Mesendoderm (in vitro differentiated cells): Measurements from ENCODE around the gene KCNQ1.

Experiments
- DNase-seq: peaks from one replicate; pipeline ENCODE4 v3.0.0; 2013
- H2AK5ac ChIP-seq: 2 replicates; pipeline ENCODE4 v1.6.1; 2013; ENCODE audit warnings: low read length, inconsistent platforms
- H2BK120ac ChIP-seq: 2 replicates; pipeline ENCODE4 v1.6.1; 2013; ENCODE audit warnings: low read depth, mild to moderate bottlenecking, low read length, moderate library complexity, mixed read lengths
- H2BK15ac ChIP-seq: replicated peaks from 2 replicates; pipeline ENCODE4 v1.6.1; 2013; ENCODE audit warnings: low read depth, mild to moderate bottlenecking, moderate library complexity
- H2BK5ac ChIP-seq: 2 replicates; pipeline ENCODE4 v1.6.1; 2013; ENCODE audit warnings: low read length, inconsistent platforms
- H3K18ac ChIP-seq: 2 replicates; pipeline ENCODE4 v1.6.1; 2013; ENCODE audit warnings: mild to moderate bottlenecking, low read length, mixed read lengths
- H3K23ac ChIP-seq: one replicate; pipeline ENCODE4 v1.6.1; 2013; ENCODE audit warnings: low read length
- H3K27ac ChIP-seq: 2 replicates; pipeline ENCODE4 v1.5.1; 2013; ENCODE audit warnings: low read depth, mild to moderate bottlenecking, inconsistent platforms, low read length, moderate library complexity
- H3K27me3 ChIP-seq: 2 replicates; pipeline ENCODE4 v1.6.1; 2013; ENCODE audit warnings: low read length, control low read depth, mild to moderate bottlenecking, inconsistent platforms; ENCODE audit not compliant: insufficient read depth, poor library complexity
- H3K36me3 ChIP-seq: 2 replicates; pipeline ENCODE4 v1.6.1; 2013; ENCODE audit warnings: low read length, inconsistent platforms; ENCODE audit not compliant: control insufficient read depth, insufficient read depth
- H3K4ac ChIP-seq: one replicate; pipeline ENCODE4 v1.6.1; 2013; ENCODE audit warnings: low read depth, mild to moderate bottlenecking, low read length, moderate library complexity
- H3K4me1 ChIP-seq: 2 replicates; pipeline ENCODE4 v1.6.1; 2013; ENCODE audit warnings: low read depth, low read length, inconsistent platforms; ENCODE audit not compliant: control insufficient read depth
- H3K4me2 ChIP-seq: 2 replicates; pipeline ENCODE4 v1.6.1; 2013; ENCODE audit warnings: low read length
- H3K4me3 ChIP-seq: 2 replicates; pipeline ENCODE4 v1.5.1; 2013; ENCODE audit warnings: mild to moderate bottlenecking, low read length
- H3K56ac ChIP-seq: one replicate; pipeline ENCODE4 v1.6.1; 2013; ENCODE audit warnings: low read length
- H3K79me1 ChIP-seq: 2 replicates; pipeline ENCODE4 v1.6.1; 2013; ENCODE audit warnings: low read length, inconsistent platforms
- H3K79me2 ChIP-seq: 2 replicates; pipeline ENCODE4 v1.6.1; 2013; ENCODE audit warnings: mild to moderate bottlenecking, low read length; ENCODE audit not compliant: control insufficient read depth, insufficient read depth
- H3K9ac ChIP-seq: 2 replicates; pipeline ENCODE4 v1.6.1; 2013; ENCODE audit warnings: low read length, inconsistent platforms
- H4K5ac ChIP-seq: one replicate; pipeline ENCODE4 v1.6.1; 2013; ENCODE audit warnings: low read length
- H4K8ac ChIP-seq: one replicate; pipeline ENCODE4 v1.6.1; 2013; ENCODE audit warnings: low read depth, mild to moderate bottlenecking, control low read depth, low read length, moderate library complexity
- WGBS: extraction: QIAGEN DNeasy Blood & Tissue Kit; methylation state at CpG from one replicate; pipeline ENCODE4 v1.1.7; 2013; ENCODE audit warnings: low lambda C conversion rate, missing lambda C conversion rate; ENCODE audit not compliant: insufficient coverage; ENCODE audit errors: extremely low coverage; 5-methylcytosine and 5-hydroxymethylcytosine counted together

KCNQ1 gene

DNA sequence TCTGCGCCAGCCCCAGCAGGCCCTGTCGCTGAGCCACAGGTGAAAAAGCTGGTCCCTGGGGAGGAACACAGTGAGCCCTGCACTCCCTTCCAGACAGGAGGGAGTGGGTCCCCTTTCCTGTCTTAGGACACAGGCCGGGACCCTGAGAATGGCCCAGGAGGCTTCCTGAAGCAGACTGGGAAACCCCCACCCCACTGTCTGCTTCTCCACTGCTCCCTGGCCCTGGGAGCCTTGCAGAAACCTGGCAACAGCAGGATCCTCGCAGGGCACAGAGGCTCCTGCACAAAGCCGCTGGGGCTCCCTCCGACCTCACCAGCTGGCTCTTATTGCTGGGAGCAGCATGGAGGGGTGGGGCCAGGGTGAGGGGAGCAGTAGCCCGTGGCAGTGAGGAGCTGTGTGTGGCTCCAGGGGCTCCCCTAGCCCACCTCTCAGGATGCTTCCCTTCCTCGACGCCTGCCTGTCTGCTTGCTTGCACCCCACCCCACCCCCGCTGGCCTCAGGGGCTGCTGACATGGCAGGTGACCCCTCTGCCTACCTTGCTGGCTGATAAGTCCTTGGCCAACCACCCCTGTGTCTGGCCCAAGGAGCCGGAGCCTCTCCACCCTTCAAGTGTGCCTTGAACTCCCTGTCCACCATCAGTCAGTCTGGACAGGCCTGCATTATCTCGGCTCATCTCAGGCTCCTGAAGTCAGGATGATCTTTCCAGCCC, 327.1 kb downstream of the KCNQ1 start:
- H4K8ac ChIP-seq: no peak overlapping the region
- no peak overlapping the region for H3K4me2 ChIP-seq
- DNase-seq: no peak
- no peak overlapping the region for H3K4me3 ChIP-seq
- no peak overlapping the region for H3K23ac ChIP-seq
- H3K36me3 ChIP-seq: no peaks in the 10 kb centered on the region
- no peak overlapping the region for H3K27ac ChIP-seq
- no peaks in the 10 kb centered on the region for H3K79me2 ChIP-seq
- H2BK15ac ChIP-seq: no peak overlapping the region
- no peaks in the 10 kb centered on the region for H3K4me1 ChIP-seq
- no peak overlapping the region for H2AK5ac ChIP-seq
- no peak overlapping the region for H2BK5ac ChIP-seq
- H3K27me3 ChIP-seq: no peaks in the 10 kb centered on the region
- H4K5ac ChIP-seq: no peak overlapping the region
- H3K4ac ChIP-seq: no peak overlapping the region
- no peak overlapping the region for H2BK120ac ChIP-seq
- H3K18ac ChIP-seq: no peak overlapping the region
- no peak overlapping the region for H3K56ac ChIP-seq
- H3K9ac ChIP-seq: no peak overlapping the region
- H3K79me1 ChIP-seq: no peaks in the 10 kb centered on the region
- no CpG with 5 or more reads among the region's 12 CpGs for WGBS

DNA sequence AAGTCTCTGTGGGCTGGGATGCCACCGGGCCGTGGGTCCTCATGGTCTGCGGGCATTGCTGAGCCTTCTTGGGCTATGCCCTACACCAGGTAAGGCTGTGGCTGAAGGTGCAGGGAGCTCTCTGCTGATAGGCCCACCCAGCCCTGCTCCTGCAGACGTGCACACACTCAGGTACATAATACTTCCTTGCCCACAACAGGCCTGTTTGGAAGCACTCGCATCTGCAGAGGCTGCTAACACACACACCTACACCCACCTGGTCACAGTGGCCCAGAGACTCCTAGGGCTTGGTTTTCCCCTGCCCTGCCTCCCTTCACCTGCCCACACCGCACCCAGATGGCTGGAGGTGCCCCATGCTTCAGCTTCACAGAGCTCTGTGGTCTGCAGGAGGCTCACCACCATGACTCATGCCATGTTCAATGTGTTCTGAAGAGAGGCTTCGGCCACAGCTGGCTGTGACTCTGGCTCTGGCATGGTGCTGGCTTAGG, 327.8 kb downstream of the KCNQ1 start:
- no peak overlapping the region for H3K4me3 ChIP-seq
- no peak overlapping the region for H3K18ac ChIP-seq
- H3K4ac ChIP-seq: no peak overlapping the region
- H2BK120ac ChIP-seq: no peak overlapping the region
- no peak overlapping the region for H3K9ac ChIP-seq
- no peak for DNase-seq
- H3K23ac ChIP-seq: no peak overlapping the region
- no peaks in the 10 kb centered on the region for H3K79me2 ChIP-seq
- no peaks in the 10 kb centered on the region for H3K36me3 ChIP-seq
- WGBS: no CpG with 5 or more reads among the region's 7 CpGs
- no peak overlapping the region for H4K8ac ChIP-seq
- H3K27ac ChIP-seq: no peak overlapping the region
- no peak overlapping the region for H2AK5ac ChIP-seq
- H3K4me2 ChIP-seq: no peak overlapping the region
- no peak overlapping the region for H4K5ac ChIP-seq
- H2BK15ac ChIP-seq: no peak overlapping the region
- H3K4me1 ChIP-seq: no peaks in the 10 kb centered on the region
- H2BK5ac ChIP-seq: no peak overlapping the region
- H3K79me1 ChIP-seq: no peaks in the 10 kb centered on the region
- no peaks in the 10 kb centered on the region for H3K27me3 ChIP-seq
- no peak overlapping the region for H3K56ac ChIP-seq

DNA sequence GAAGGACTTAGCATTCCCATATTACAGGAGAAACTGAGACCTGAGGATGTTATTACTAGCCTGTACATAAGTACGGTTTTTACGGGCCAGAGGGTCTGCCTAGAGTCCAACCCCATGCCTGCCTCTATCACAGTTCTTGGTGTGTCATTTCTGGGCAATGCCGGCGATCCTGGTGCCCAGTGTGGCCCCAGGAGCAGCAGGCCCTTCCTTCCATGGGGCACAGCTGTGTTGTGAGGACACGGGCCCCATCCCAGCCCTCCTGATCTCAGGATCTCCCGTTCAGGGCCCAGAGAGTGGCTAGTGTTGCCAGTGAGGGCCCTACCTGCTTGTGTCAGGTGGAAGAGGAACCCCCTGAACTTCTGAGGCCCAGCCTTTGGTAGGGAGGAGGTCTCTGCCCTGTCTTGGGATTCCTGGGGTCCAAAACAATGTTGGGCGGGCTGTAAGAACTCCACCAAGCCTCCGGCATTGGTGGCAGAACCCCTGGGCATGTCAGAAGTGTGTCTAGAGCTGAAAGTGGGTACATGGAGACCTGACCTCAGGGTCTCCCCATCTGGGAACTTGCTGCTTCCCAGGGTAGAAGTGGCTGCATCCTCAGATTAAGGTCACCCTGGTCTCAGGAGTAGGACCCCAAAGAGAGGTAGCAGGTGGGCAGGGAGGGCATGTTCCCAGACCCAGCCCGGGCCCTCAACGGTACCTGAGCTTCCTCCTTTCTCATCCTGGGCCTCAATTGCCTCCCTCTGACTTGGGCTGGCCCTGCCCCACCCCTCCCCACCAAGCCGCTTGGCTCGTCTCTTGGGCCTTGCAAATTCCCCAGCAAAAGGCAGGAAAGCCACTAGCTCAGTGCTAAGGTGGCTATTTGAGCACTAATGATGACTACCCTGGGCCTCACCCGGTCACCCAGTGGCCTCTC, 329.6 kb downstream of the KCNQ1 start:
- H3K36me3 ChIP-seq: no peaks in the 10 kb centered on the region
- H2BK15ac ChIP-seq: no peak overlapping the region
- DNase-seq: no peak
- H4K8ac ChIP-seq: no peak overlapping the region
- no peak overlapping the region for H3K4me3 ChIP-seq
- H2BK5ac ChIP-seq: no peak overlapping the region
- H3K56ac ChIP-seq: no peak overlapping the region
- no peaks in the 10 kb centered on the region for H3K79me1 ChIP-seq
- no peak overlapping the region for H4K5ac ChIP-seq
- no peak overlapping the region for H3K18ac ChIP-seq
- H3K79me2 ChIP-seq: no peaks in the 10 kb centered on the region
- no CpG with 5 or more reads among the region's 13 CpGs for WGBS
- H3K4me1 ChIP-seq: no peaks in the 10 kb centered on the region
- H3K23ac ChIP-seq: no peak overlapping the region
- no peak overlapping the region for H2BK120ac ChIP-seq
- H3K9ac ChIP-seq: no peak overlapping the region
- H3K4me2 ChIP-seq: no peak overlapping the region
- no peak overlapping the region for H2AK5ac ChIP-seq
- H3K27ac ChIP-seq: no peak overlapping the region
- no peak overlapping the region for H3K4ac ChIP-seq
- no peaks in the 10 kb centered on the region for H3K27me3 ChIP-seq

DNA sequence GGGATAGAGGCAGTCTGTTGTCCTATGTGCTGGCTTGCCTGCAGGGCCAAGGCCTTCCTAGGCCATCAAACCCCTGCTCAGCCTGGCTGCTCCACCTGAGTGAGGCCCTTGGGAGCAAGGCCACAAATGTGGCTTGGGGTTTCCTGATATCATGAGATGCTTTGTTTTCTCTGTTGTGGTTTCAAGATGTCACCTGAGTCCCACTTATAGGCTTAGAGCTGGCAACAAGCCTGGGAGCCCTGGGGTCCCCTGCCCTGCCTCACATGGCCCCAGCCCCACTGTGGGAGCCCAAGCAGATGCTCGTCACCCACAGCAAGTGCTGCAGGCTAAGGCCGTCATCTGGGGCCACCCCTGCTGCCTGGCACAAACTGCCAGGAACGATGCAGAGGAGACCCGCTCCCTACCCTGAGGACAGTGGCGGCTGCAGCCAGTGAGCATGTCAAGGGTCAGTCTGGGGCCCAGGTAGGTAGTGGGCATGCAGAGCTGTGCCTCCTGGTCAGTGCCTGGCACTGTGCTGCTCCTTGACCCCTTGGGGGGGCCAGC, 330.3 kb downstream of the KCNQ1 start:
- Histone ChIP-seq H2BK5ac (no peak overlapping the region), H2AK5ac (no peak overlapping the region), H3K9ac (no peak overlapping the region), H2BK15ac (no peak overlapping the region), H3K4ac (no peak overlapping the region), H3K27me3 (no peaks in the 10 kb centered on the region), H3K4me3 (no peak overlapping the region), H3K79me2 (no peaks in the 10 kb centered on the region), H4K5ac (no peak overlapping the region), H3K27ac (no peak overlapping the region), H3K79me1 (no peaks in the 10 kb centered on the region), H3K4me2 (no peak overlapping the region), H3K56ac (no peak overlapping the region), H4K8ac (no peak overlapping the region), H3K23ac (no peak overlapping the region), H3K18ac (no peak overlapping the region), H3K36me3 (no peaks in the 10 kb centered on the region), H3K4me1 (no peaks in the 10 kb centered on the region), H2BK120ac (no peak overlapping the region)
- no CpG with 5 or more reads among the region's 5 CpGs for WGBS
- DNase-seq: no peak

DNA sequence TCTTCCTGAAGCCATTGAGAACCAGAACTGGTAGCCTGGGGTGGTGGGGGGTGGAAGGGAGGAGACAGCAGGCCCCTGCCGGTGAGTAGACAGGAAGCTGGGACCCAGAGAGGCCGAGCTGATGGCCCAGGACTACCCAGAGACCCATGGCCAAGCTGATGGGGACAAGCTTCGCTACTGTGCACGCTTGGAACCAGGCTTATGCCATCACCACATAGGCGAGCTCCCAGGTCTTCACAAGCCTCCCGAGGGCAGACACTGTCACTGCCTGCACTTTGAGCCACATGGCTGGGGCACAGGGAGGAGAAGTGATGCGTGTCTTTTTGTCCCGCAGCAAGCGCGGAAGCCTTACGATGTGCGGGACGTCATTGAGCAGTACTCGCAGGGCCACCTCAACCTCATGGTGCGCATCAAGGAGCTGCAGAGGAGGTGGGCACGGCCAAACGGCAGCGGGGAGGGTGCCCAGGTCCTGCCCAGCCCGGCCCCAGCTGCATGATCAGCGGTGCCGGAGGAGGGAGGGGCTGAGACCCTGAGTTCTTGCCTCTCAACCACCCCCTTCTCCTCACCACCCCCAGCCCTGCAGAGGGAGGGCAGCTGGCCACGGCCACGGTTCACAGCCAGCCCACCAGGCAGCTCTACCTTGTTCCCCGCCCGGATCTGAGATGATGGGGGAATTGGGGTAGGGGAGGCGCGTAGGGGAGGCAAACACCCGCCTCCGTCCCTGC, 331.0 kb downstream of the KCNQ1 start:
- H3K4ac ChIP-seq: no peak overlapping the region
- no peak overlapping the region for H3K9ac ChIP-seq
- H2BK15ac ChIP-seq: no peak overlapping the region
- no peak overlapping the region for H3K18ac ChIP-seq
- H3K4me1 ChIP-seq: no peaks in the 10 kb centered on the region
- no peaks in the 10 kb centered on the region for H3K79me2 ChIP-seq
- no peaks in the 10 kb centered on the region for H3K36me3 ChIP-seq
- no peak overlapping the region for H4K5ac ChIP-seq
- H2BK5ac ChIP-seq: no peak overlapping the region
- H3K56ac ChIP-seq: no peak overlapping the region
- no peak overlapping the region for H3K27ac ChIP-seq
- H3K79me1 ChIP-seq: no peaks in the 10 kb centered on the region
- H4K8ac ChIP-seq: no peak overlapping the region
- WGBS: no CpG with 5 or more reads among the region's 29 CpGs
- no peak overlapping the region for H3K23ac ChIP-seq
- no peak overlapping the region for H2BK120ac ChIP-seq
- no peak overlapping the region for H3K4me2 ChIP-seq
- DNase-seq: no peak
- H3K4me3 ChIP-seq: no peak overlapping the region
- H3K27me3 ChIP-seq: no peaks in the 10 kb centered on the region
- H2AK5ac ChIP-seq: no peak overlapping the region
